T-helper 1 cell (primary cell): ENCODE measurements around the gene PRCD.
A peak's percentile ranks its signal among the peaks of the same experiment; 100 is the strongest.
"Not testable (repeated sequence)": the region's sequence is repeated elsewhere in the genome, so short reads cannot be mapped to it uniquely, and the experiment has no call there.

Source experiments
- DNase-seq, 5 donors: peaks; one replicate each; pipeline ENCODE4 v3.0.0-alpha.2; 2012 to 2020

PRCD gene

DNA sequence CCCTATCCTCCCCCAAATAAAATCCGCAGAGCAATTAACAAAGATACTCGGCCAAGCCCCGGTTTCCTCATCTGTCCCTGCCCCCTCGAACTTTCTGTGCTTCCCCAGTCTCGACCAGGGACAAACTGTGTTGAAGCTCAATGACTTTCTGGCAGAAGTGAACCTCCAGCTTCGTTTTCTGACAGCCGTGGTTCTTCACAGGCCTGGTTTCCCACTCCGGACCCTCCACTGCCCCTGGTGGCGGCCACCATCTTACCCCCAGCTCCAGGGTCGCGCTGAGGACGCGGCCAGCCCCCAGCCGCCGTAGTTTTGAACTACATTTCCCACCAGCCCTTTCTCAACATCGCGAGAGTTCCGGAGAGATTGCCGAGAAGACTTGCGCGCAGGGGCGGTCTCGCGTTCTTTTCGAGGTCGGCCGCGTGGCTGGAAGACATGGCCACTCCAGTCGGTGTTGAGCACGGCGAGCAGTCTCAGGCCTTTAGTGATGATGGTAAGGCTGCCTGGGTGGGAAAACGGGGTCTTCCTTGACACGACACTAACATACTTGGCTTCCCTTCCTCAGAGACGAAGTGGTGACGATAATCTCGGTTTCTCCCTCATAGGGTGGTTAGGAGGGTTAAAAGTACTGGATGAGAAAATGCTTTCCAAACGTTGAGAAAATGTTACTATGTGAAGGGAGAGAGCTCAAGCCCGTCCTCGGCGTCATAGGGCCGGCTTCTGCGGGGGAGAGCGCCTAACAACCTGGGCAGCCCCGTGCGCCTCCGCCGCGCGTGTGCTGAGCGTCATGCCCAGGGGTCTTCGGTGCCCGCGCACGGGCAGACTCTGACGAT, 17.7 kb downstream of the PRCD start:
- peak; percentile 82 to 95 (median 90) for DNase-seq

- no peak for DNase-seq
Measured at GRCh38 chr17:76558198-76559095, 18.6 kb downstream of the PRCD start.

DNA sequence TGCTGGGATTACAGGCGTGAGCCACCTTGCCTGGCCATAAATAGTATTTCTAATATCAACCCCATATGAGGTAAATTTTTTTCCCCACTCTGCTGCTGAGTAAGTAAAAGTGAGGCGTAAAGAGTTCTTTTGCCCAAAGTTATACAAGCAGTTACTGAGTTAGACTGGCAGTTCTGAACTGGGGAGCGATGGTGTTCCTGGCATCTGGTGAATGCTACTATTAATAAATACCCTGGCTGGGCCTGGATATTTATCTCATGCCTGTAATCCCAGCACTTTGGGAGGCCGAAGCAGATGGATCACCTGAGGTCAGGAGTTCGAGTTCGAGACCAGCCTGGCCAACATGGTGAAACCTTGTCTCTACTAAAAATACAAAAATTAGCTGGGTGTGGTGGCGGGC, 19.6 kb downstream of the PRCD start:
- not testable (repeated sequence) for DNase-seq

DNA sequence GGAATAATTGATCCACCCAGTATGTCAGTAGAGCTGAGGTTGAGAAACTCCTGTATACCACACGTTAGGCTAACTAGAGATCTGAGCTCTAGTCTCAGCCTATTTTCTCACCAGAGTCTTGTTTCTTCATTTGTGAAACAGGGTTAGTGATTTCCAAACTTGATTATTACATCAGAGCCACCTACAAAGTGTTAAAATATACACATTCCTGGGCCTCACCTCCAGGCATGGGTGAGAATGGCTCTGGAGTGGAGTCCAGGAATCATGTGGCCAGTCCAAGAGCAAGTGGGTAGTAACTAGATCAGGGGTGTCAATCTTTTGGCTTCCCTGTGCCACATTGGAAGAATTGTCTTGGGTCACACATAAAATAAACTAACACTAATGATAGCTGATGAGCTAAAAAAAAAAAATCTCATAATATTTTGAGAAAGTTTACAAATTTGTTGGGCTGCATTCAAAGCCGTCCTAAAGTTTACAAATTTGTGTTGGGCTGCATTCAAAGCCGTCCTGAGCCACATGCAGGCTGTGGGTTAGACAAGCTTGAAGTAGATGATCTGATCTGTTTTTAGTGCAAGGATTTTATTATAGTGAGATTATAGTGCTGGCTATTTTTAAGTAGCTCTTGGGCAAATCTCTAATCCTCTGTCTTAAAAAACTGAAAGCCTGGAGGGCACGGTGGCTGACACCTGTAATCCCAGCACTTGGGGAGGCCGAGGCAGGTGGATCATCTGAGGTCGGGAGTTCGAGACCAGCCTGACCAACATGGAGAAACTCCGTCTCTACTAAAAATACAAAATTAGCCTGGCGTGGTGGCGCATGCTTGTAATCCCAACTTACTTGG, 20.4 kb downstream of the PRCD start:
- DNase-seq = peak in 1 of 5 donors; percentile 36

DNA sequence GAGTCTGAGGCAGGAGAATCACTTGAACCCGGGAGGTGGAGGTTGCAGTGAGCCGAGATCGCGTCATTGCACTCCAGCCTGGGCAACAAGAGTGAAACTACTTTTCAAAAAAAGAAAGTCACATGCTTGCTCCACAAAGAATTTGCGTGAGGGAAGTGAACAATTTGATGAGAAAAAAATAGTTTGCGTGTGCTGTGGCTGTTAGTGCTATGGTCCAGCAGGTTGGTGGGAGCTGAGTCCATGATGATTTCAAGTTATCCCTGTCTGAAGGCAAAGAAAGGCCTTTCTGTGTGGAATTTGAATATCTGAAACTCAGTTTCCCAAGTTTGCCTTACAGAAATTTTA, 21.0 kb downstream of the PRCD start:
- DNase-seq = no peak

- DNase-seq = peak in 1 of 5 donors; percentile 62
Measured at GRCh38 chr17:76561332-76561731, 21.5 kb downstream of the PRCD start.

DNA sequence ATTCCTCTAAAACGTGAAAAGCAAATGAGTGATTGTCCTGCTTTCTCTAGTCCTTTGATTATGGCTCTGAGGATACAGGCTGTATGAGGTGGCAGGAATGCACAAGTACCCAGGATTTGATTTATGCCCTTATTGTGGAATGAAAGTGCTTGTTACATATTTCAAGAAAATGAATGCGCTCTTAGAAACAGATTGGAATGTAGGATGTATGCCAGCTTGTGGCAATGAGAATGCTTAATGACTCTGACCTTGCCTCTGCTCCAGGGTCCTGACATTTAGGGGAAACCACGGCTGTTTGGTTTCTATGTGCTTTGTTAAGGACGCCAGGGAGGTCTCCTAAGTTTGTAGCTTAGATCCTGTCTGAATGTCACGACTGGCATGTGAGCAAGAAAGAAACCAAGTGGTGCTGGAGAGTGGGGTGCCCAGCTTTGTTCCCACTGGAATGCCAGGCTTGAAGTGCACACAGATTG, 22.0 kb downstream of the PRCD start:
- DNase-seq = no peak

DNA sequence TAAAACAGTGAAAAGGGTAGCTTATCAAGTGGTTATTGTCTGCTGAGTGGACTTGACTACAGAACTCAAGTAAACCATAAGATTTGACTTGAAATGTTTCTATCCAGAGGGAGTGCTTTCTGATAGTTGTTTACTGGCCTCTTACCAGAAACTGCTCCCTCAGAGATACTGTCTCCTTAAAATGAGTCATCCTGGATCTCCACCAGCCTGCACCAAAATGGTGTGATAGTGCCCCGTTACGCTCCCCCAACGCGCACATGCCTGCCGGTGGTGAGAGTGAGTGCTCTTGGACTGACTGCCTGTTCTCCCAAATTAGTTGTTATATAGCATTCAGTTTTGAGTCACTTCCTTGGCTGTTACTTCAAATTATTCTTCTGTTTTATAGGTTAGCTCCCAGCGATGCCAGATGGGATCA, 22.9 kb downstream of the PRCD start:
- DNase-seq = peak in 1 of 5 donors; percentile 33

GRCh38 chr17:76563359-76563758, 23.5 kb downstream of the PRCD start:
- not testable (repeated sequence) for DNase-seq

GRCh38 chr17:76564991-76565727, 25.3 kb downstream of the PRCD start:
- not testable (repeated sequence) for DNase-seq

GRCh38 chr17:76565728-76566612, 26.1 kb downstream of the PRCD start:
- no peak for DNase-seq

DNA sequence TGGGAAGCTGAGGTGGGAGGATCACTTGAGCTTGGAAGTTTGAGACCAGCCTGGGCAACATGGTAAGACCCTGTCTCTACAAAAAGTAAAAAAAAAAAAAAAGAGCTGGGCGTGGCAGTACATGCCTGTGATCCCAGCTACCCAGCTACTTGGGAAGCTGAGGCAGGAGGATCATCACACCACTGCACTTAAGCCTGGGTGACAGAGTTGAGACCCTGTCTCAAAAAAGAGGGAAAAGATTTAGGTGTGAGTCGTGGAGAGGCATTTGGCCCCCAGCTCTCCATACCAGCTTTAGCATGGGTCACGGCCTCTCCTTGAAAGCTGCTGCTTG, 26.7 kb downstream of the PRCD start:
- no peak for DNase-seq

GRCh38 chr17:76566988-76567431, 27.2 kb downstream of the PRCD start:
- DNase-seq = no peak

DNA sequence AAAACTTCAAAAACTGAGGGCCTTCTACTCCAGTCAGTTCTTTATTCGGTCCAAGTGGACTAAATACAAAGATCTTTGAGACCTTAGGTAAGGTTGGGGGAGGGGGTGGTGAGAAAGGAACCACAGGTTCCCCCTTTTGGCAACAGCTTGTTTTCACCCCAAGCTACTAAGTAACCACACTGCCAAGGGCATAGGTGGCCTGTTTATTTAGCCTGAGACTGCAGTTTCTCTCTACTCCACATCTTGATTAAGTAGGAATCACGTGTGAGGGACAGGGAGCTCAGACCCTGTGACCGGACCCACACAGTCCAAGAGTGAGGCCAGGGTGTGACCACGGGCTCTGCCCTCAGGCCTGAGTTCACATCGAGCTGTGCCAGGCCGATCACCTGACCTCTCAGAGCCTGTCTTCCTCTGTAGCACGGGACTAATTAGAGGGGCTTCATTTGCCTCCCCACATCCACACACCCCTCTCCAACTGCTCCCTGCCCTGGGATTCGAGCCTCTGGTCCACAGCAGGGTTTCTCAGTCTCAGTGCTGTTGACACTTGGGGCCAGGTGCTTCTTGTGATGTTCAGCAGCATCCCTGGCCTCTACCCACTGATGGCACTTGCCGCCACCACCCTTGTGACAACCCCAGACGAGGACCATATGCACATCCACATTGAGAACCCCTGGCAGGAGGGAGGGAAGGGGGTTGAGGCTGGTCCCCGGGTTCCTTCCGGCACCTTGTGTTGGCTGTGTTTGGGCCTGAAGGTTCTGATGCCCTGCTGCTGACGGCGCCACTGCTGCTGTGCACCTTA, 28.0 kb downstream of the PRCD start:
- DNase-seq = no peak

- no peak for DNase-seq
Measured at GRCh38 chr17:76568811-76569221, 29.0 kb downstream of the PRCD start.

DNA sequence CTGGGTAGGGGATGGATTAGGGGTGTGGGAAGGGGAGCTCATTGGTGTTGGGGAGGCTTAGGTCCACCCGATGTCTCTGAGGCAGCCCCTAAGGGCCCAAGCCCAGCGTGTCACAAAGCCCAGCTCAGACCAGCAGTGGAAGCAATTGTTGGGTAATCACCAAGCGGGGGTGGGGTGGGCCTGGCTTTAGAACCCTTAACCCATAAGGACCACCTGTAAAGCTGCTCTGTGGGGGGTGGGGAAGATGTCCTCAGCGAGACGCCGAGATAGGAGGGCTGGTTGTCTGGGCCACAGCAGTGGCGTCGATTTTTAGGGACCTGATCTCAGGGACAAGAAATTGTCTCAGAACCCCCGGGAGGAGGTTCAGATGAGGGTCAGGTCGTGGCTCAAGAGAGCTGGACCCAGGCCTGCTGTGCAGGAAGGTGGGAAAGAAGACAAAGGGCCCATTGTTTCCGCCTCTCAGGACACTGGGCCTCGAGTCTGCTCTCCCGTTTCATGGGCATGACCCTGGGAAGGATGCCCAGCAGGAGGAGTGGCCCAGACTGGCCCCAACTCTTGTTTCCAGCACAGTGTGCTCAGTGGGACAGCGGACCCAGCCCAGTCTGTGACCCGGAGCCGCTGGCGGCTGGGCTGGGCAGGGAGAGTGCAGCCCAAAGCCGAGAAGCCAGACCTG, 29.9 kb downstream of the PRCD start:
- DNase-seq = no peak

- no peak for DNase-seq
Measured at GRCh38 chr17:76570457-76570856, 30.6 kb downstream of the PRCD start.

- DNase-seq = no peak
Measured at GRCh38 chr17:76570877-76571471, 31.1 kb downstream of the PRCD start.
